Peyer's patch (tissue), 4 donors: Measurements from ENCODE around the gene EDEM1.

ENCODE experiments used
- POLR2A ChIP-seq, 2 donors: fragments of 450-650 bp; IDR thresholded peaks; one replicate each; pipeline ENCODE4 v1.5.1; 2017; ENCODE audit warnings: antibody characterized with exemption in 2 of 2, mild to moderate bottlenecking in 2 of 2, moderate library complexity in 2 of 2
- TF ChIP-seq, protein P1 (sequence below), 6 experiments: fragments of 450-650 bp in 4 of 6; fragments of 200-600 bp in 2 of 6; sonication (generic) in 1 of 6; IDR thresholded peaks; one replicate each; pipeline ENCODE4 v1.5.1; 2017 to 2019; ENCODE audit warnings: antibody characterized with exemption in 6 of 6, mild to moderate bottlenecking in 3 of 6, moderate library complexity in 1 of 6

DNA sequence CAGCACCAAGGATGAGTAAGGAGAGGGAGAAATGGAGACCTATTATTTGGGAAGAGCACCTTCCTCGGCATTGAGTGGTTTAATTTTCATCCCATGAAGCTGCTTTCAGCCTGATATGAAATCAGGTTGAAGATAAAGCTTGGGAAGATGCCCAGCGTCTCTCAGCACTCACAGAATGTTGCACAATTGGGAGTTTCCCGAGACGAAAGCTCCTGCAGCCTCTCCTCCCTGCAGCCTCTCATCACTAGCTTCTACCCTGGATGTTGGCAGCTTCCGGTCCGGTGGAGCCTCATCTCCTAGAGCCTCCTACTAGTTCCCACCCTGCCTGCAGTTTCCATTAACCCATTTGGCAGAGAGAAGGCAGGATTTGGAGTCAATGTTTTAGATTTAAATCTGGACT, 40.3 kb downstream of the EDEM1 start:
- TF ChIP-seq, protein P1, sequence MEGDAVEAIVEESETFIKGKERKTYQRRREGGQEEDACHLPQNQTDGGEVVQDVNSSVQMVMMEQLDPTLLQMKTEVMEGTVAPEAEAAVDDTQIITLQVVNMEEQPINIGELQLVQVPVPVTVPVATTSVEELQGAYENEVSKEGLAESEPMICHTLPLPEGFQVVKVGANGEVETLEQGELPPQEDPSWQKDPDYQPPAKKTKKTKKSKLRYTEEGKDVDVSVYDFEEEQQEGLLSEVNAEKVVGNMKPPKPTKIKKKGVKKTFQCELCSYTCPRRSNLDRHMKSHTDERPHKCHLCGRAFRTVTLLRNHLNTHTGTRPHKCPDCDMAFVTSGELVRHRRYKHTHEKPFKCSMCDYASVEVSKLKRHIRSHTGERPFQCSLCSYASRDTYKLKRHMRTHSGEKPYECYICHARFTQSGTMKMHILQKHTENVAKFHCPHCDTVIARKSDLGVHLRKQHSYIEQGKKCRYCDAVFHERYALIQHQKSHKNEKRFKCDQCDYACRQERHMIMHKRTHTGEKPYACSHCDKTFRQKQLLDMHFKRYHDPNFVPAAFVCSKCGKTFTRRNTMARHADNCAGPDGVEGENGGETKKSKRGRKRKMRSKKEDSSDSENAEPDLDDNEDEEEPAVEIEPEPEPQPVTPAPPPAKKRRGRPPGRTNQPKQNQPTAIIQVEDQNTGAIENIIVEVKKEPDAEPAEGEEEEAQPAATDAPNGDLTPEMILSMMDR (IDR thresholded peaks at IDR 0.05) = no peak
- TF ChIP-seq POLR2A (IDR thresholded peaks at IDR 0.05) = no peak
